ENCODE measurements around the gene AR.
"Not testable (repeated sequence)": the region's sequence is repeated elsewhere in the genome, so short reads cannot be mapped to it uniquely, and the experiment has no call there.

The AR gene

DNA sequence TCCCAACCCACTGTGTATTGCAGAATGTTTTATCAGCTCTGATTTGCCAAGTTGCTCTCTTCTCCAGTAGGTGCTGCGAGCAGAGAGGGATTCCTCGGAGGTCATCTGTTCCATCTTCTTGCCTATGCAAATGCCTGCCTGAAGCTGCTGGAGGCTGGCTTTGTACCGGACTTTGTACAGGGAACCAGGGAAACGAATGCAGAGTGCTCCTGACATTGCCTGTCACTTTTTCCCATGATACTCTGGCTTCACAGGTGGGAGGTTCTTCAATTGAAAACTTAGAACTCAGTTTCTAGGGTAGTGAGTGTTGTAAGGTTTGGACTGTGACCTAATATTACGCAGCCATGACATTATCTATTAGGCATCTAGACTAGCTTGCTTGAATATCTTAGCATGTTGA is 24.9 kb downstream of the AR start:
- DNase-seq (ENCODE audit: low read depth in 2 of 2), result no peak

DNA sequence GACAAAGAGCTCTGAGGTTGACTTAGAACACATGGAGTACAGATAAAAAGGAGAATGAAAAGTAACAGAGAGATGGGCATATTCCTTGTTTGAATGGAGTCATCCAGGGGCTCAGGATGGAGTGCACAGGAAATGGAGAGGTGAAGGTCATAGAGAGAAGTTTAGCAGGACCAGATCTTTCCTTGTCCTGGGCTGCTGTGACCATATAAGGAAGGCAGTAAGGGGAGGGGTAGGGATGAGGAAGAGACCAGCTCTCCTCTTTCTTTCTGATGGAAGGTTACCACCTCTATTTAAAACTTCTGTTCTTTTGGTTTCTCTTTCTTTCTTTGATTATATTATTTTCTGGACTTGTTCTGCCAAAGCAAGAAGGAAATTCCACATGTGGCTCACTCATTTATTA is 27.0 kb downstream of the AR start:
- DNase-seq (ENCODE audit: low read depth in 2 of 2), result no peak

DNA sequence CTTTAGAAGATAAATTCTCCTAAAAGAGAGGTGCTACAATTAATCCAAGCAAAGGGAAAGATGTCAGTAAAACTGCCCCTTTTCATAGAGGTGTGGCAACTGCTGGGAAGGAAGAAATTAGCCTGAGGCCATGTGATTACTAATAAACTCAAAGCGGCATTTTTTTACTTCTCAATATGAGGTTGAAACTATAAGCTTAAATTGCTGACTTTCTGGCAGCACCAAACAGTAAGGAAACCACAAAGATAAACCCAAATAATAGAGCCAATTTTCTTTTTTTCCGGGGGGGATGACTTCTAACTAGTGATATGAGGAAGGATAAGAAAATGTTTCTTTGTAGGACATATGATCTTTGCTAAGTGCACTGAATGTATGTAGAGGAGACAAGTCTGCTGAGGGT is 30.9 kb downstream of the AR start:
- DNase-seq (ENCODE audit: low read depth in 2 of 2), result no peak

DNA sequence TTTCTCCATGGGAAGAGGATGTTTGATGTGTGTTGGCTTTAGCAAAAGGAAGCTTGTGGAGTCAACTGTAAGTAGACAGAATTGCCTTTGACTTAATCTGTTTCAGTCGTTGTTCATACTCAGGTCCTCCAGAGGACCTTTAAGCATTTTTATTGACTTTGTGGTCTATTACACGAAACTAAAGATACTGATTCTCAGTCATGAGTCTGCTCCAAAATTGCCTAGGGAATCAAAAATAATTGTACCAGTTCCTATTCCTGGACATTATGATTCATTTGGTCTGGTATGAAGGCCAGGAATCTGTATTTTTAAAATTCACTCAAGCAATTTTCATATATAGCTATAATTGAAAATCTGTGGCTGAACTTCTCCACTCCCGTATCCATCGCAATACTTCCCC is 38.6 kb downstream of the AR start:
- DNase-seq (ENCODE audit: low read depth in 2 of 2), result no peak

DNA sequence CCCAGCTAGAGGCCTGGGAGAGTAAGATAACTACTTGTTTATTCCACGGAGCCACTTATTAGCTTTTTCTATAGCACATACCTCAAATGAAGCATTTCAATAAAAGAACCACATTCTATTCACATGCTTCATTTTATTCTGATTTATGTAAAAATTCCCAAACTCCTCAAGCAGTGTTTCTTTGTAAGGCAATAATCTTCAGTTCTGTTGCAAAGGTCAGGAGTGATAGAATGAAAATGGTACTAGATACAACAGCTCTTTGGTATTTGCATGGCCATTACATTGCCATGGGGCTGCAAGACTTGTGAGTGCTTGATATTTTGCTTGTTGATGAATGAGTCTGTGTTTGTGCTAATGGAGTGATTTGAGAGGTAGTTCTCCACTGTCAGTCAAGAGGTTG is 39.4 kb downstream of the AR start:
- no peak for DNase-seq (ENCODE audit: low read depth in 2 of 2)

DNA sequence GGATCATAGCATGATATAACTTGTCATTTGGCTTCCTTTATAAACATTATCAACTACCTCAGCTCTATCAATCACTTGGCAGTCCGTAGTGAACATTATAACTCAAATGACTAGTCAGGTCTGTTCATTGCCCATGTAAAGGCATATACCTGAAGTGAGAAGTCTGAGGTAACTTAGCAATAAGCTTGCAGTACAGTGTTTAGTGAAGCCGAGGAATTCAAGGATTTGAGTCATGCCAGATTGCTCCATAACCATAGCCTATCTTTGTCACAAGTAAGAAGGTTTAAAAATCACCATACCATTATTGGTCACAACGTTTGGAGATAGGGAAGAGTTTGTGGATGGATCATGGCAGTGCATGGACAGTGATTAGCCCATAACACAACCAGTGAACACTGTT is 41.6 kb downstream of the AR start:
- DNase-seq (ENCODE audit: low read depth in 2 of 2), result no peak

DNA sequence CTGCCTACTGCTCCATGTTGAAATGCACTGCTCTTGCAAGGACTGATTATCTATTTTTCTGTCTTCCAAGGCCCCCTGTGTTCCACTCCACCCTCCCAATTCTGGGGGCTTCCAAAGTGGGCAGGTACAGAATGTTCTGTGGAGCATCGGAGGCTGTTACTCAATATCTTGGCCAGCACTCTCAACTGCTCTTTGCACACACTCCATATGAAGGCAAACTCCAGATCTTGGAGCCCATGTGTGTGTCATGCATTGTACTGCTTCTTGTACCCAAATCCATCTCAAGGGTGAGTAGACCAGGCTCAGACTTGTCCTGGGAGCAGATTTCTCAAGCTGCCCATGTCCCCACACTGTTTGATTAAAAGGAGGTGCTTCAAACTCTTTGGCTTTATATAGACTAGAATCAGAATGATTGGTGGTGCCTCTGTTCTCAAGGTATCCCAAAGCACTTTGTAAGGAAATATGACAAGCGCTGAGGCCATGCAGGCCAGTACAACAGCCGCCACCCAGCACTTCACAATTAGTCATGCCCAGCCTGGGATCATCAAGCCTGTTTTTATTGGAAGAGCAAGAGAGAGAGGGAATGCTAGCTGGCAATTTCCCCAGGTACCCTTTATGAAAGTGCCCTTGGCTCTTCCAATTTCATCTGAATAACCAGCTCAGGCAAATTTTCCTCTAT is 44.3 kb downstream of the AR start:
- no peak for DNase-seq (ENCODE audit: low read depth in 2 of 2)

DNA sequence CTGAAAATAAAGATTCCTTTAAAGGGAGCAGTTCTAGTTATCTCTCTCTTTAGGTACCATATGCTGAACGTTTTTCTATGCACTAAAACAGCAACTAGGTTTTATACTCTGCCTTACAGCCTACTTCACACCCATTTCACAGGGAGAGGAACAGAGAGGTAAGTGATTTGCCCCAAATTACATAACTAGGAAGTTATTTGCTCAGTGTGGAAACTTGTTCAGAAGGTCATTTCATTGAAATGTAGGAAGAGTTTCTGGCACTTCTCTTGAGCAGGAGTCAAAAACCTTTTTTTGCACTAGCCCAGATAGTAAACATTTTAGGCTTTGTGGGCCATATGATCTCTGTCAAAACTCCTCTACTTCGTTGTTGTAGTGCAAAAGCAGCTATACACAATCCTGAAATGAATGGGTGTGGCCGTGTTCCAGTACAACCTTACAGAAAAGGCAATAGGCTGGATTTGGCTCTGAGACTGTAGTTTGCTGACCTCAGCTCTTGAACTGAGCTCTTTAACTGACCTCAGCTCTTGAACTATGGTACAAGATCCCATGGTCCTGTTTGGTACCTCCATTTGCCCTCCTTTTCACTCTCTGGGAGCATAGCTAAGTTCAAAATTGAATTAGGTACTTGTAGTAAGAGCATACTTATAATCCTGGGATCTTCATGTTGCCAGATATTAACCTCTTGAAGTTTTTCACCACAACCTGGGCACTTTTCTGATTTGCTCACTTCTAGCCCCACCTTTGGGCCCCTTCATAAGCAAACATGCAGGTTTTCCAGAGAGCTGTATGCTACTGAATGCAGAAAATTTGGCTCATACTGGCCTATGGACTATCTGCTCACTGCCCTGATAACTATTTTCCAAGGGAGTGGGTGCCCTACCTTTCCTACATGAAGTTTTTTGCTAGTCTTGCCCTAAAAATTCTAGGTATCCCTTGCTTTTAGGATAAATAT is 53.3 kb downstream of the AR start:
- no peak for DNase-seq (ENCODE audit: low read depth in 2 of 2)

DNA sequence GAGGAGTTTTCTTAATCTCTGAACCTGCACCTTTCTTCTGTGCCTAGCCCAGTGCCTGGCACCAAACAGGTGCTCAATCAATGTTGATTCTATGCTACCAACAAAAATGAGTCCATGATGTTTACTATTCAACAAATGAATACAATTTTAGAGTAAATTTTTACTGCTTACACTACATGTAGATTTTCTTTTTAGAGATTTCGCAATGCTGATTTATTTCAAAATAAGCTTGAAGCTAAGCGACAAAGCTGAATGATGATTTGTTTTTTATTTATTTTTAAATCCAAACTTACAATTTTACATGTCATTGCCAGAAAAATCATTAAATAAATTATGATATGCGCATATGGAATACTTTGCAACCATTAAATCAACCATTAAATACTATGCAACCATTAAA is 55.7 kb downstream of the AR start:
- no peak for DNase-seq (ENCODE audit: low read depth in 2 of 2)

DNA sequence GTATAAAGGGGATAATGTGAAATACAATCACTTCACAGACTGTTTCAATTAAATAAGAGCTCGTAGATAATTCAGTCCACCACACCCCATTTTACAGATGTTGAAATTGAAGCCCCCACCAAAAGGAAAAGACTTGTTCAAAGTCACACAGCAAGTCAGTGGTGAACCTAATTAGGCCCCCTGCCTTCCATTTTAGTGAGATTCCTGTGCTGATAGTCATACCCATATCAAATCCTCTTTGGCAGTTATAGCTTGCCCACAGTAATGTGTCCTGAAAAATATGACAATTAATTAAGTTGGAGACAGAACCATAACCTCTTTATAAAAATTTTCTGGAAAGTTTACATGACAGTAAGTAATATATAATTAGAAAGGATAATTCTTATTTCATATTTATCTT is 58.0 kb downstream of the AR start:
- DNase-seq (ENCODE audit: low read depth in 2 of 2), result no peak

DNA sequence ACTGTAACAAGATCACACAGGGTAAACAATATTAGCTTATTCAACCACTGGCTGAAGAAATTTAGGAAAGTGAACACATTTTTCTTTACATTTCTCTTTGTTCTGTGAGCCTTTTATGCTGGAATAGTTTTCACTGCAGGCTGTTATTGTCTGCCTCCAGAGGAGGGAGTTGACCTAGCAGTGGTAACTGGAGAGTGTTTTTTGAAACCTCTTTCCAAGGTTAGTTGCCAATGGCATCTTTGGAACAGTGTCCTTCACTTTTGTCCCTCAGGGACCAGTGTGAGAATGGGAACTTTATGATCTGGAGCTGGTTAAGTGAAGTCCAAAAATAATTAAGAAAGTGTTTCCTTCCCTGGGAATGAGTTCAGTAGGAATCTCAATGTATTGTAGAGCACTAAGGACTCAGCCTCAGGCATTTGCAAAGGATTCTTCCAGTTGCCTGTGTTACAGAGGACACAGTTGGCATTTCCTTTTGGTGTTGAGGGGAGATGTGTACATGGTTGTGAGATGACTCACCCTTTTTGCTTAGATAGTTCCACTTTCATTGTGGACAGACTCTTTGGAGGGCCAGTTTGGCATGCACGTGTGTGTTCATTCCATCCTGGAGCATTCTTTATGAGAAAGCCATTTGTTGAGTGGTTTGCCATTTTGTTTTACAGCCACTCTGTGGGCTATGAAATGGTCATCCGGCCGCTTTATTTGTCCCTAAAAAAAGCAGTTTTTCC is 61.3 kb downstream of the AR start:
- no peak for DNase-seq (ENCODE audit: low read depth in 2 of 2)

DNA sequence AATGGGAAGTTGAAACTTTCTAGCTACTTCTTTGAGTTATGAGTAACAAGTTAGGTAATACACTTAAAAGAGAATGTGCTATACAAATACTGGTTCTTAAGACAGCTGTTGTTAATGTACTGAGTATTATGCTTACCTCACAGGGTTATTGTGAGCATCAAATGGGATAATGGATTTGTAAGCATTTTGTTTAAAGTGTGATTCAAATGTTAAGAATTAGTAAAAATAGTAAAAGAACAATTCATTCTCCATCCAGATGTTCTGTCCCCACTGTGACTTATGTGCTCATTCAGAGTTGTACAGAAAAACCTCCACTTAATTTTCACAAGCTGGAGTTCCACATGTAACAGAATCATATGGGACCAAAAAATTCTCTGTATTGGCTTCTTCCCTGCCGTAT is 63.6 kb downstream of the AR start:
- DNase-seq (ENCODE audit: low read depth in 2 of 2), result no peak

DNA sequence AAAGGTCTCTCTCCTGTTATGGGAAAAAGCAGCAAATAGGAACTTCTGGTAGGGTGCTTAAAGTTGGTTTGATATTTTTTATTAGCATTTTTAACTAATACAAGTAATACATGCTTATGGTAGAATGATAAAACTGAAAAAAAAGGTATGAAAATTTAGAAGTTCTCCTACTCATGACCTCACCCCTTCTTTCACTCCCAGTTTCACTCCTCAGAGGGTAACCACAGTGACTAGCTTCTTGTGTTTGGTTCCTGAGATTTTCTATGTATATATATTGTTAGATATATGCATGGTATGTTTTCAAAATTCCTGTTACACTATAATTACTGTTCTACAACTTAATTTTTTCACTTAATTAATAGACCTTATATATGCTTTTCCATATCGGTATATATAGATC is 66.5 kb downstream of the AR start:
- DNase-seq (ENCODE audit: low read depth in 2 of 2), result no peak

DNA sequence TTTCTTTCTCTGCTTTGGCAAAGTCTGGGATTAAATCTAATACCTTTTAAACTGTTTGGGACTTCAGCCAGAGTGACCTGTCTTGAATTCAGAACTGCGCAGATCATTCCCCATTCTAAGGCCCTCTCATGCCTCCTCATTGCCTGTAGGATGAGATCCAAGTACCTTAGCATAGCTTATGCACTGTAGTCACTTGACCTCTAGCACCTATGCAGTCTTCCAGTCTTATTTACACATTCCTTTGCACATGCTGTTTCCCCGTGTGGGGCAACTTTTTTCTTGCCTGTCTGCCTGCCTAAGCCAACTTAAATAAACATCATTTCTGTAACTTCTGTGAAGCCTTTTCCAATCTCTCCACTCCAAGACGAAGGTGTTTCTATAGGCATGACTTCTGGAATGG is 68.4 kb downstream of the AR start:
- no peak for DNase-seq (ENCODE audit: low read depth in 2 of 2)

DNA sequence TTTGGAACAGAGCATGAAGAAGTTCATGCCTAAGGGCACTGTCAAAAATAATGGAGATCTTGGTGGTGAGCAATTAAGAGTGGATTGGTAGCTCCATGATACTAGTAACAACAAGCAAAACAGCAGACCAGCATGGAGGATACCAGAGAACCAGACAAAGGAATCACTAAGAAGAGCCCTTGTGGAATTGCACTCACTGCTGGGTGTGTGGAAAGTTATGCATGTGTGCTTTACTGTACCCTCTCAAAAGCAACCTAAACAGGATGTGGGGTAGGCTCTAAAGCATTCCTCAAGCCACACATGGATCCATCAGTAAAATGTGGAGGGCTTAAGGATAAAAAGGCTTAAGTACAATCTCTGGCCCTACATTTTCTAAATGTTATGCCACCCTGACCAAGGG is 69.5 kb downstream of the AR start:
- DNase-seq (ENCODE audit: low read depth in 2 of 2), result no peak

DNA sequence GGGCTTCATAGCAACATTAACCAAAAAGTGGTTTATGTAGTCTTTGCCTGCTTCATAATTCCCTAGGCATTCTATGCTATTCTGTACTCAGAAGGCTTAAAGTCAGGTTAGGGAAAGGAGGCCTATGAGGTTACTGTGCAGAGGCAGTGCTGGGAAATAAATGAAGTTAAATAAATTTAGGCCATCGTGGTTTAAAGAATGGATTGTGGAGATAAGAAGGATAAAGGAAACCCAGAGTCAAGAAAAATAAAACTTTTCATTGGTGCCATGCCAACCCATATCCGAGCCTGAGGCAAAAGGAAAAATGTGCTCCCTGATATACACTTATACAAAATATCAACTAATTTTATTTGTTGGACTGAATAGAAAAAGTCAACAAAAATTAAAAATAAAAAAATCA is 70.2 kb downstream of the AR start:
- no peak for DNase-seq (ENCODE audit: low read depth in 2 of 2)

DNA sequence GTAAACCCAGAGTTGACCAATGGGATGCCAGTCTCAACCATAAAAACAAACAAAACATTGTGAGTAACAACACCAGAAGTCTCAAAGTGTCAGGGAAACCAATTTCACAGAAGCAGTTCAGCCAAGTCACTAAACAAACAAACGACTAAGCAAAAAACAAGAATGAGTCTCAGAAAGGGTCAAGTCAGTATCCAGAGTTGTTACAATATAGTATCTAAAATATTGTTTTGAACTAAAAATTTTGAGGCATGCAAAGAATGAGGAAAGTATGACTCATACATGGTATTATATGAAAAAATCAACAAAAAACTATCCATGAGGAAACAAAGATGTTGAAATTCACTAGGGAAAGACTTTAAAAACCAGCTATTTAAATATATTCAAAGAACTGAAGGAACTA is 70.6 kb downstream of the AR start:
- no peak for DNase-seq (ENCODE audit: low read depth in 2 of 2)

DNA sequence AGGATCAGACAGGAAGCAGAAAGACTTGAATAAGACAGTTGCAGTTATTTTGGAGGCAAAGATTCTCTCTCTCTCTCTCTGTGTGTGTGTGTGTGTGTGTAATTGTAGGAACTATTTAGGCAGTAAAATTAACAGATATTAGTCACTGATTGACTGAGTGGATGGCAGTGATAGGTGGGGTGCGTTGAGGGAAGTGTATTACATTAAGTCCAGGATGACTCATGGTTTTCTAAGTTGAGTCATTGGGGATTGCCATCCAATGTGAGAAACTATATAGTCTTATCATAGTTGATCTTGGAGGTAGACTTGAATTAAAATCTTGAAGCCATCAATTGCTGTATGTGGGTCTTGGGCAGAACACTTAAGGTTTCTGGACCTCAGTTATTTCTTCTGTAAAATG is 75.4 kb downstream of the AR start:
- DNase-seq (ENCODE audit: low read depth in 2 of 2), result no peak

DNA sequence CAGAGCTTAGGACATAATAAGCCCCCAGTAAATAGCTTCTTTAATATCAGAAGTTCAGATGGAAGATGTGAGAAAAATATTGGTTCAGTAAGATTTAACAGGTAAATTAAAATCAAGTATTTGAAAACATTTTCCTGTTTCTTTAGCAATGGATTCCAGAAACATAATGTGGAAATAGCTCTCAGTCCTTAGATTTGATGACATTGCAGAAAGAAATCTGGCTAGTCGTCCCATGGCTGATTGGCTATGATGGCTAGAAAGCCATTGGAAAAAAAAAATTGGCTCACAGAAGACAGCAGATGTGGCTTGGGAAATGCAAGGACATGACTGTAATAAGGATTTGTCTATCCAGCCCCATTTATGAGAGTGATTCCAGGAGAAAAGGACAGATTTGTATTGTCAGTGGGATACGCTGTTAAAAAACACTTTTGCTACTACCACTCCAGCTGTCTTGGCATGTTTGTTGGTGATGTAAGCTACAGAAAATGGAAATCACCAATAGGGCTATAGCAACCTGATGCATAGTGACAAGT is 78.3 kb downstream of the AR start:
- DNase-seq (ENCODE audit: low read depth in 2 of 2), result no peak

DNA sequence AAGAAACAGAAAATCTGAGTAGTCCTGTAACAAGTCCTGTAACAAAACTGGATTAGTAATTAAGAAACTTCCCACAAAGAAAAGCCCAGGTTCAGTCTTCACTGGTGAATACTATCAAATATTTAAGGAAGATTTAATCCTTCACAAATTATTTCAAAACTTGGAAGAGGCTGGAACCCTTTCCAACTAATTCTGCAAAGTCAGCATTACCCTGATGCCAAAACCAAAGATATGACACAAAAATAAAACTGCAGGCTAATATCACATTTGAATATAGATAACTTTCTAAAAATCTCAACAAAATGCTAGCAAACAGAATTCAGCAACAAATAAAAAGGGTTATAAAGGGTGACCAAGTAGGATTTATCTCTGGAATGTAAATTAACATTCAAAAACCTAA is 80.5 kb downstream of the AR start:
- DNase-seq (ENCODE audit: low read depth in 2 of 2), result no peak

DNA sequence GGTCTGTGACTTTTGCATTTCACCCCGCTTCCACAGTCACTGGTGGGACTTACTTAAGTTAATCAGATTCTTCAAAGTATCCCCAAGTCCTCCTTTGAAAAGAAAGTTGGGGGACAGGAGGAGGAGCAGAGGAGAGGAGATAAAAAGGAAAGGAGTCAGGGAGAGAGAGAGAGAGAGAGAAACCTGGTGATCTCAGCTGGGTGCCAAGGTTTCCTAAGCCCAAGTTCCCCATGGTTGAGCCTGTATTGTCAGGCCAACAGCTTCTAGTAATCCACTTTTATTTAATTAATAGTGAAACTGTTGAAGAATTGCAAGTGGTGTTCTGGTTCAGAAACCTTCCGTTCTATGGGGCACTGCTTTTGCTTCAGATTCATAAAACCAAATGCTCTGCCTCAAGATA is 91.6 kb downstream of the AR start:
- no peak for DNase-seq (ENCODE audit: low read depth in 2 of 2)

DNA sequence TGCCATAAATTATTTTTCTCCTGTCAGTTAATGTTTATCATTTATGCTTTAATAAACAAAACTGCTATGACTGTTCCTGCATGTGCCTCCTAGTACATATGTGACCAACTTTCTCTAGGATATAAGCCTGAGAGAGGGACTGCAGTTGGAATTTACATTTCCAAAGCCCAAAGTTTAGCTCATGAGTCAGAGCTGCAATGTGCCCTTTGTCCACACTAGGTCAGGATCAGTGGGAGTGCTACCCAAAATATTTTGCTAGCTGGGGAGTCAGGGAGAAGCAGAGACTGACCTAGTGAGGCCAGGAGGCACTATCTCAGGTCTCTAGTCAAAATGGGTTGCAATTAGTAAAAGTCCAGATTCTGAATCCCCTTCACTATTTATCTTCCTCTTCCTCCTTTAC is 92.7 kb downstream of the AR start:
- DNase-seq (ENCODE audit: low read depth in 2 of 2), result no peak

DNA sequence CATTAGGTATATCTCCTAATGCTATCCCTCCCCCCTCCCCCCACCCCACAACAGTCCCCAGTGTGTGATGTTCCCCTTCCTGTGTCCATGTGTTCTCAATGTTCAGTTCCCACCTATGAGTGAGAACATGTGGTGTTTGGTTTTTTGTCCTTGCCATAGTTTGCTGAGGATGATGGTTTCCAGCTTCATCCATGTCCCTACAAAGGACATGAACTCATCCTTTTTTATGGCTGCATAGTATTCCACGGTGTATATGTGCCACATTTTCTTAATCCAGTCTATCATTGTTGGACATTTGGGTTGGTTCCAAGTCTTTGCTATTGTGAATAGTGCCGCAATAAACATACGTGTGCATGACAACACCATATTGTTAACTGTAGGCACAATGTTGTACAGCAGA is 93.5 kb downstream of the AR start:
- not testable (repeated sequence) for DNase-seq (ENCODE audit: low read depth in 2 of 2)
